ENCODE measurements around the gene C5orf15.

DNA sequence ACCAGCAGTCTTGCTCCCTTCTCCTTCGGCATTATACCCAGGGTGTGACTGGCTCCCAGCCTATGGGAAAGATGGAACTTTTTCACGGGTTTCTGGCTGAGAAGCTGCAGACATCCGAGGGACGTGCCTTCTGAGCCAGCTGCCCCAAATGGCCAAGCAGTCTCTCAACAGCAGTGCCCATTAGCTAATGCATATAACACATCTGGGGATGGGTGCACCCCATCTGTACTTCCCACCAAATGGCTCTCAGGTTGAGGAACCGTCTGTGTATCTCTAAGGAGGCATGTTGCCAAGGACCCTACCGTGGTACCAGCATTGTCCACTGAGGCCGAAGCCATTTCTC lies 25.0 kb downstream of the C5orf15 start:
- TF ChIP-seq CTCF (IDR thresholded peaks at IDR 0.05) (no peak), POLR2A (IDR thresholded peaks at IDR 0.05) (no peak)

Data from lower leg skin (tissue), 3 donors.